Measurements from ENCODE around the gene HAPLN1.

Gene HAPLN1

GRCh38 chr5:83644301-83644700, 76.4 kb downstream of the HAPLN1 start:
- Mint-ChIP-seq H3K27ac (no peak overlapping the region), H3K4me3 (no peak overlapping the region), H3K4me1 (no peaks in the 10 kb centered on the region), H3K27me3 (no peaks in the 10 kb centered on the region), H3K36me3 (no peaks in the 10 kb centered on the region), H3K9me3 (no peaks in the 10 kb centered on the region)
- ATAC-seq (ENCODE audit: low read depth) (no peak), DNase-seq (ENCODE audit: low spot score in 2 of 2) (no peak)

GRCh38 chr5:83641946-83642345, 78.7 kb downstream of the HAPLN1 start:
- H3K36me3 Mint-ChIP-seq: no peaks in the 10 kb centered on the region
- ATAC-seq (ENCODE audit: low read depth) (no peak), DNase-seq (ENCODE audit: low spot score in 2 of 2) (no peak)
- no peaks in the 10 kb centered on the region for H3K27me3 Mint-ChIP-seq
- no peak overlapping the region for H3K4me3 Mint-ChIP-seq
- no peak overlapping the region for H3K27ac Mint-ChIP-seq
- H3K9me3 Mint-ChIP-seq: no peaks in the 10 kb centered on the region
- H3K4me1 Mint-ChIP-seq: no peaks in the 10 kb centered on the region

- DNase-seq (ENCODE audit: low spot score in 2 of 2): no peak
- Mint-ChIP-seq H3K4me3 (no peak overlapping the region), H3K4me1 (no peaks in the 10 kb centered on the region), H3K27ac (no peak overlapping the region), H3K36me3 (no peaks in the 10 kb centered on the region), H3K9me3 (no peaks in the 10 kb centered on the region), H3K27me3 (no peaks in the 10 kb centered on the region)
- no peak for ATAC-seq (ENCODE audit: low read depth)
These were observed 80.7 kb downstream of the HAPLN1 start for GRCh38 chr5:83639911-83640310.

- no peak overlapping the region for H3K4me3 Mint-ChIP-seq
- no peaks in the 10 kb centered on the region for H3K9me3 Mint-ChIP-seq
- ATAC-seq (ENCODE audit: low read depth) (no peak), DNase-seq (ENCODE audit: low spot score in 2 of 2) (no peak)
- H3K36me3 Mint-ChIP-seq: no peaks in the 10 kb centered on the region
- no peak overlapping the region for H3K27ac Mint-ChIP-seq
- H3K4me1 Mint-ChIP-seq: no peaks in the 10 kb centered on the region
- H3K27me3 Mint-ChIP-seq: no peaks in the 10 kb centered on the region
These were observed 84.5 kb downstream of the HAPLN1 start for GRCh38 chr5:83636156-83636555.

GRCh38 chr5:83633285-83633684, 87.4 kb downstream of the HAPLN1 start:
- H3K4me3 Mint-ChIP-seq: no peak overlapping the region
- no peaks in the 10 kb centered on the region for H3K27me3 Mint-ChIP-seq
- H3K4me1 Mint-ChIP-seq: no peaks in the 10 kb centered on the region
- no peaks in the 10 kb centered on the region for H3K36me3 Mint-ChIP-seq
- no peaks in the 10 kb centered on the region for H3K9me3 Mint-ChIP-seq
- no peak for ATAC-seq (ENCODE audit: low read depth)
- no peak overlapping the region for H3K27ac Mint-ChIP-seq
- no peak for DNase-seq (ENCODE audit: low spot score in 2 of 2)

GRCh38 chr5:83632874-83633273, 87.8 kb downstream of the HAPLN1 start:
- DNase-seq (ENCODE audit: low spot score in 2 of 2) (no peak), ATAC-seq (ENCODE audit: low read depth) (no peak)
- H3K36me3 Mint-ChIP-seq: no peaks in the 10 kb centered on the region
- no peaks in the 10 kb centered on the region for H3K9me3 Mint-ChIP-seq
- no peaks in the 10 kb centered on the region for H3K27me3 Mint-ChIP-seq
- no peaks in the 10 kb centered on the region for H3K4me1 Mint-ChIP-seq
- no peak overlapping the region for H3K27ac Mint-ChIP-seq
- no peak overlapping the region for H3K4me3 Mint-ChIP-seq

- DNase-seq (ENCODE audit: low spot score in 2 of 2) (no peak), ATAC-seq (ENCODE audit: low read depth) (no peak)
- Mint-ChIP-seq H3K4me3 (no peak overlapping the region), H3K4me1 (no peaks in the 10 kb centered on the region), H3K36me3 (no peaks in the 10 kb centered on the region), H3K9me3 (no peaks in the 10 kb centered on the region), H3K27me3 (no peaks in the 10 kb centered on the region), H3K27ac (no peak overlapping the region)
These were observed 92.3 kb downstream of the HAPLN1 start for GRCh38 chr5:83628360-83628759.

- Mint-ChIP-seq H3K4me1 (no peaks in the 10 kb centered on the region), H3K9me3 (peaks cover 13% of the 10 kb centered on the region), H3K36me3 (no peaks in the 10 kb centered on the region), H3K4me3 (no peak overlapping the region), H3K27me3 (no peaks in the 10 kb centered on the region), H3K27ac (no peak overlapping the region)
- no peak for ATAC-seq (ENCODE audit: low read depth)
- DNase-seq (ENCODE audit: low spot score in 2 of 2): no peak
These were observed 105.8 kb downstream of the HAPLN1 start for GRCh38 chr5:83614841-83615240.

- no peak for DNase-seq (ENCODE audit: low spot score in 2 of 2)
- peaks cover 2% of the 10 kb centered on the region for H3K9me3 Mint-ChIP-seq
- no peak overlapping the region for H3K27ac Mint-ChIP-seq
- no peak for ATAC-seq (ENCODE audit: low read depth)
- H3K4me1 Mint-ChIP-seq: no peaks in the 10 kb centered on the region
- H3K4me3 Mint-ChIP-seq: no peak overlapping the region
- no peaks in the 10 kb centered on the region for H3K36me3 Mint-ChIP-seq
- H3K27me3 Mint-ChIP-seq: no peaks in the 10 kb centered on the region
These were observed 112.5 kb downstream of the HAPLN1 start for GRCh38 chr5:83608122-83608521.

- DNase-seq (ENCODE audit: low spot score in 2 of 2) (no peak), ATAC-seq (ENCODE audit: low read depth) (no peak)
- H3K4me1 Mint-ChIP-seq: no peaks in the 10 kb centered on the region
- H3K27me3 Mint-ChIP-seq: no peaks in the 10 kb centered on the region
- H3K9me3 Mint-ChIP-seq: peaks cover 2% of the 10 kb centered on the region
- H3K4me3 Mint-ChIP-seq: no peak overlapping the region
- no peak overlapping the region for H3K27ac Mint-ChIP-seq
- no peaks in the 10 kb centered on the region for H3K36me3 Mint-ChIP-seq
These were observed 125.4 kb downstream of the HAPLN1 start for GRCh38 chr5:83595217-83595616.

- H3K27me3 Mint-ChIP-seq: no peaks in the 10 kb centered on the region
- H3K27ac Mint-ChIP-seq: no peak overlapping the region
- H3K9me3 Mint-ChIP-seq: no peaks in the 10 kb centered on the region
- H3K4me1 Mint-ChIP-seq: no peaks in the 10 kb centered on the region
- no peak overlapping the region for H3K4me3 Mint-ChIP-seq
- ATAC-seq (ENCODE audit: low read depth): no peak
- DNase-seq (ENCODE audit: low spot score in 2 of 2): no peak
- no peaks in the 10 kb centered on the region for H3K36me3 Mint-ChIP-seq
These were observed 129.7 kb downstream of the HAPLN1 start for GRCh38 chr5:83590966-83591365.

- H3K4me1 Mint-ChIP-seq: no peaks in the 10 kb centered on the region
- DNase-seq (ENCODE audit: low spot score in 2 of 2): no peak
- no peaks in the 10 kb centered on the region for H3K36me3 Mint-ChIP-seq
- H3K9me3 Mint-ChIP-seq: no peaks in the 10 kb centered on the region
- H3K4me3 Mint-ChIP-seq: no peak overlapping the region
- H3K27me3 Mint-ChIP-seq: no peaks in the 10 kb centered on the region
- H3K27ac Mint-ChIP-seq: no peak overlapping the region
- no peak for ATAC-seq (ENCODE audit: low read depth)
These were observed 130.9 kb downstream of the HAPLN1 start for GRCh38 chr5:83589786-83590185.
